Measurements from ENCODE around the gene SPATA9. TPM values are rescaled to one million over a fixed set of nuclear protein-coding genes. Genes with fewer than 3 reads are reported as not detected.
"Not testable (repeated sequence)": the region's sequence is repeated elsewhere in the genome, so short reads cannot be mapped to it uniquely, and the experiment has no call there.

Gene SPATA9
- total RNA-seq, 1 experiment from 2014 or later: not detected

GRCh38 chr5:95652849-95653248, 29.9 kb downstream of the SPATA9 start:
- in situ Hi-C loops (cut with HindIII; ENCODE audit: low pct_unique_long_range_greater_than_20kb, low sequenced_read_pairs): no loop called here
- DNase-seq (ENCODE audit: low read depth): no peak

- in situ Hi-C loops (cut with HindIII; ENCODE audit: low pct_unique_long_range_greater_than_20kb, low sequenced_read_pairs): no loop called here
- DNase-seq (ENCODE audit: low read depth): no peak
Observed at GRCh38 chr5:95649842-95650620, 32.8 kb downstream of the SPATA9 start.

- no peak for DNase-seq (ENCODE audit: low read depth)
- in situ Hi-C loops (cut with HindIII; ENCODE audit: low pct_unique_long_range_greater_than_20kb, low sequenced_read_pairs): no loop called here
Observed at GRCh38 chr5:95649274-95649673, 33.5 kb downstream of the SPATA9 start.

GRCh38 chr5:95647886-95648860, 34.6 kb downstream of the SPATA9 start:
- in situ Hi-C loops (cut with HindIII; ENCODE audit: low pct_unique_long_range_greater_than_20kb, low sequenced_read_pairs): no loop called here
- DNase-seq (ENCODE audit: low read depth): no peak

- in situ Hi-C loops (cut with HindIII; ENCODE audit: low pct_unique_long_range_greater_than_20kb, low sequenced_read_pairs): no loop called here
- peak; percentile 97 for DNase-seq (ENCODE audit: low read depth)
Observed at GRCh38 chr5:95646569-95647431, 36.0 kb downstream of the SPATA9 start, which contains the start of gene RFESD. RFESD (plus strand) TSS chr5:95646777; CDS start chr5:95652272, 5,495 bp downstream.

GRCh38 chr5:95646226-95646568, 36.6 kb downstream of the SPATA9 start:
- DNase-seq (ENCODE audit: low read depth); in situ Hi-C loops (cut with HindIII; ENCODE audit: low pct_unique_long_range_greater_than_20kb, low sequenced_read_pairs): not testable (repeated sequence)

GRCh38 chr5:95644351-95645042, 38.3 kb downstream of the SPATA9 start:
- DNase-seq (ENCODE audit: low read depth): peak; percentile 59
- in situ Hi-C loops (cut with HindIII; ENCODE audit: low pct_unique_long_range_greater_than_20kb, low sequenced_read_pairs): no loop called here

- in situ Hi-C loops (cut with HindIII; ENCODE audit: low pct_unique_long_range_greater_than_20kb, low sequenced_read_pairs): no loop called here
Observed at GRCh38 chr5:95643152-95643551, 39.6 kb downstream of the SPATA9 start.

GRCh38 chr5:95641741-95642220, 41.0 kb downstream of the SPATA9 start:
- in situ Hi-C loops (cut with HindIII; ENCODE audit: low pct_unique_long_range_greater_than_20kb, low sequenced_read_pairs): no loop called here
- DNase-seq (ENCODE audit: low read depth): no peak

More at GRCh38 chr5:95643152-95643551, 39.6 kb downstream of the SPATA9 start:
- no peak for DNase-seq (ENCODE audit: low read depth)

- no peak for DNase-seq (ENCODE audit: low read depth)
- in situ Hi-C loops (cut with HindIII; ENCODE audit: low pct_unique_long_range_greater_than_20kb, low sequenced_read_pairs): no loop called here
Observed at GRCh38 chr5:95638632-95639031, 44.2 kb downstream of the SPATA9 start.

GRCh38 chr5:95634081-95634480, 48.7 kb downstream of the SPATA9 start:
- in situ Hi-C loops (cut with HindIII; ENCODE audit: low pct_unique_long_range_greater_than_20kb, low sequenced_read_pairs): no loop called here
- DNase-seq (ENCODE audit: low read depth): no peak

GRCh38 chr5:95633671-95634070, 49.1 kb downstream of the SPATA9 start:
- no peak for DNase-seq (ENCODE audit: low read depth)
- in situ Hi-C loops (cut with HindIII; ENCODE audit: low pct_unique_long_range_greater_than_20kb, low sequenced_read_pairs): no loop called here

GRCh38 chr5:95632942-95633341, 49.8 kb downstream of the SPATA9 start:
- DNase-seq (ENCODE audit: low read depth); in situ Hi-C loops (cut with HindIII; ENCODE audit: low pct_unique_long_range_greater_than_20kb, low sequenced_read_pairs): not testable (repeated sequence)

- peak; percentile 85 for DNase-seq (ENCODE audit: low read depth)
- in situ Hi-C loops (cut with HindIII; ENCODE audit: low pct_unique_long_range_greater_than_20kb, low sequenced_read_pairs): no loop called here
Observed at GRCh38 chr5:95631991-95632675, 50.7 kb downstream of the SPATA9 start.

GRCh38 chr5:95631255-95631958, 51.4 kb downstream of the SPATA9 start:
- peak; percentile 11 for DNase-seq (ENCODE audit: low read depth)

GRCh38 chr5:95630394-95630917, 52.3 kb downstream of the SPATA9 start:
- no peak for DNase-seq (ENCODE audit: low read depth)
- in situ Hi-C loops (cut with HindIII; ENCODE audit: low pct_unique_long_range_greater_than_20kb, low sequenced_read_pairs): no loop called here

More at GRCh38 chr5:95631255-95631958, 51.4 kb downstream of the SPATA9 start:
- in situ Hi-C loops (cut with HindIII; ENCODE audit: low pct_unique_long_range_greater_than_20kb, low sequenced_read_pairs): no loop called here

Measured in Caki2 (cell line).